Measurements from ENCODE around the gene SLC66A1.

The SLC66A1 gene

GRCh38 chr1:19360432-19360831 lies 48.3 kb downstream of the SLC66A1 start:
- DNase-seq (ENCODE audit: low read depth in 2 of 3, low spot score in 1 of 3): no peak

- no peak for DNase-seq (ENCODE audit: low read depth in 2 of 3, low spot score in 1 of 3)
These were observed 48.9 kb downstream of the SLC66A1 start for GRCh38 chr1:19360843-19361610.

- DNase-seq (ENCODE audit: low read depth in 2 of 3, low spot score in 1 of 3): no peak
These were observed 49.6 kb downstream of the SLC66A1 start for GRCh38 chr1:19361611-19362147.

- no peak for DNase-seq (ENCODE audit: low read depth in 2 of 3, low spot score in 1 of 3)
These were observed 51.5 kb downstream of the SLC66A1 start for GRCh38 chr1:19363536-19364152.

GRCh38 chr1:19365721-19366120 lies 53.6 kb downstream of the SLC66A1 start:
- DNase-seq (ENCODE audit: low read depth in 2 of 3, low spot score in 1 of 3): no peak

GRCh38 chr1:19366599-19367536 lies 54.7 kb downstream of the SLC66A1 start:
- no peak for DNase-seq (ENCODE audit: low read depth in 2 of 3, low spot score in 1 of 3)

GRCh38 chr1:19367584-19368041 lies 55.5 kb downstream of the SLC66A1 start:
- no peak for DNase-seq (ENCODE audit: low read depth in 2 of 3, low spot score in 1 of 3)

- DNase-seq (ENCODE audit: low read depth in 2 of 3, low spot score in 1 of 3): no peak
These were observed 55.9 kb downstream of the SLC66A1 start for GRCh38 chr1:19368050-19368449.

GRCh38 chr1:19368964-19369363 lies 56.8 kb downstream of the SLC66A1 start:
- DNase-seq (ENCODE audit: low read depth in 2 of 3, low spot score in 1 of 3): no peak

GRCh38 chr1:19369396-19370090 lies 57.4 kb downstream of the SLC66A1 start:
- no peak for DNase-seq (ENCODE audit: low read depth in 2 of 3, low spot score in 1 of 3)

GRCh38 chr1:19370453-19371170 lies 58.5 kb downstream of the SLC66A1 start:
- DNase-seq (ENCODE audit: low read depth in 2 of 3, low spot score in 1 of 3): no peak

- DNase-seq (ENCODE audit: low read depth in 2 of 3, low spot score in 1 of 3): no peak
These were observed 59.4 kb downstream of the SLC66A1 start for GRCh38 chr1:19371226-19372135.

- no peak for DNase-seq (ENCODE audit: low read depth in 2 of 3, low spot score in 1 of 3)
These were observed 60.0 kb downstream of the SLC66A1 start for GRCh38 chr1:19372136-19372514.

GRCh38 chr1:19372602-19373001 lies 60.5 kb downstream of the SLC66A1 start:
- DNase-seq (ENCODE audit: low read depth in 2 of 3, low spot score in 1 of 3): no peak

GRCh38 chr1:19373211-19374082 lies 61.3 kb downstream of the SLC66A1 start:
- no peak for DNase-seq (ENCODE audit: low read depth in 2 of 3, low spot score in 1 of 3)

- DNase-seq (ENCODE audit: low read depth in 2 of 3, low spot score in 1 of 3): no peak
These were observed 62.1 kb downstream of the SLC66A1 start for GRCh38 chr1:19374083-19374801.

- DNase-seq (ENCODE audit: low read depth in 2 of 3, low spot score in 1 of 3): no peak
These were observed 62.8 kb downstream of the SLC66A1 start for GRCh38 chr1:19374926-19375325.
